Endothelial cell (in vitro differentiated cells): ENCODE data around the gene FAM13B. TPM values are rescaled to one million over a fixed set of nuclear protein-coding genes. Genes with fewer than 3 reads are reported as not detected.
"Not testable (repeated sequence)": the region's sequence is repeated elsewhere in the genome, so short reads cannot be mapped to it uniquely, and the experiment has no call there.

ENCODE experiments used
- DNase-seq: peaks from one replicate; pipeline ENCODE4 v3.0.0; 2021; ENCODE audit warnings: low spot score
- H3K27ac Mint-ChIP-seq: one replicate; pipeline ENCODE4 v1.8.0; 2021; ENCODE audit warnings: mixed read lengths, inconsistent platforms; ENCODE audit not compliant: unreplicated experiment
- H3K27me3 Mint-ChIP-seq: one replicate; pipeline ENCODE4 v1.8.0; 2021; ENCODE audit warnings: mild to moderate bottlenecking, moderate library complexity, mixed read lengths, inconsistent platforms; ENCODE audit not compliant: unreplicated experiment
- H3K36me3 Mint-ChIP-seq: one replicate; pipeline ENCODE4 v1.8.0; 2021; ENCODE audit warnings: mild to moderate bottlenecking, low read depth, mixed read lengths, inconsistent platforms; ENCODE audit not compliant: unreplicated experiment
- H3K4me1 Mint-ChIP-seq: one replicate; pipeline ENCODE4 v1.8.0; 2021; ENCODE audit warnings: mild to moderate bottlenecking, mixed read lengths, inconsistent platforms; ENCODE audit not compliant: unreplicated experiment
- H3K4me3 Mint-ChIP-seq: one replicate; pipeline ENCODE4 v1.8.0; 2021; ENCODE audit warnings: mild to moderate bottlenecking, mixed read lengths, inconsistent platforms; ENCODE audit not compliant: unreplicated experiment
- H3K9me3 Mint-ChIP-seq: one replicate; pipeline ENCODE4 v1.8.0; 2021; ENCODE audit warnings: mixed read lengths, inconsistent platforms; ENCODE audit not compliant: unreplicated experiment
- CTCF ChIP-seq: fragments of 200-600 bp; sonication (generic); IDR thresholded peaks from one replicate; pipeline ENCODE4 v1.5.0; 2021; ENCODE audit warnings: antibody characterized with exemption; ENCODE audit not compliant: unreplicated experiment
- total RNA-seq: library from RNA; stranded (reverse); fragmentation: NEBNext Ultra II Directional; extraction: Animal tissue kit (Norgen Biotek cat#: 25700); gene quantifications from one replicate; pipeline ENCODE4 v1.2.1, GENCODE V29; 2021; ENCODE audit not compliant: unreplicated experiment

FAM13B gene
- total RNA-seq, 1 donor from 2014 or later: 31.2 TPM

- H3K4me3 Mint-ChIP-seq: no peak overlapping the region
- no peaks in the 10 kb centered on the region for H3K4me1 Mint-ChIP-seq
- no peak overlapping the region for H3K27ac Mint-ChIP-seq
- peaks cover 5% of the 10 kb centered on the region for H3K27me3 Mint-ChIP-seq
- H3K9me3 Mint-ChIP-seq: no peaks in the 10 kb centered on the region
- TF ChIP-seq CTCF: no peak
- H3K36me3 Mint-ChIP-seq: peaks cover 36% of the 10 kb centered on the region
- DNase-seq: no peak
These were observed 87.1 kb downstream of the FAM13B start for GRCh38 chr5:137945825-137946224.

GRCh38 chr5:137944280-137944679, 88.6 kb downstream of the FAM13B start:
- H3K4me3 Mint-ChIP-seq, H3K27ac Mint-ChIP-seq, H3K4me1 Mint-ChIP-seq, DNase-seq, H3K27me3 Mint-ChIP-seq, H3K9me3 Mint-ChIP-seq: not testable (repeated sequence)
- H3K36me3 Mint-ChIP-seq: peaks cover 35% of the 10 kb centered on the region

GRCh38 chr5:137939331-137939730, 93.5 kb downstream of the FAM13B start:
- DNase-seq: no peak
- no peak overlapping the region for H3K27ac Mint-ChIP-seq
- no peaks in the 10 kb centered on the region for H3K27me3 Mint-ChIP-seq
- H3K9me3 Mint-ChIP-seq: no peaks in the 10 kb centered on the region
- no peak overlapping the region for H3K4me3 Mint-ChIP-seq
- no peaks in the 10 kb centered on the region for H3K4me1 Mint-ChIP-seq
- peaks cover 21% of the 10 kb centered on the region for H3K36me3 Mint-ChIP-seq
- no peak for TF ChIP-seq CTCF

GRCh38 chr5:137938751-137939143, 94.1 kb downstream of the FAM13B start:
- DNase-seq: no peak
- Mint-ChIP-seq H3K4me3 (no peak overlapping the region), H3K27me3 (no peaks in the 10 kb centered on the region), H3K9me3 (no peaks in the 10 kb centered on the region), H3K36me3 (peaks cover 15% of the 10 kb centered on the region), H3K27ac (no peak overlapping the region), H3K4me1 (no peaks in the 10 kb centered on the region)
- TF ChIP-seq CTCF: no peak

- peaks cover 15% of the 10 kb centered on the region for H3K36me3 Mint-ChIP-seq
- H3K27me3 Mint-ChIP-seq: no peaks in the 10 kb centered on the region
- no peak for TF ChIP-seq CTCF
These were observed 94.7 kb downstream of the FAM13B start for GRCh38 chr5:137937994-137938750.

More at GRCh38 chr5:137937994-137938750, 94.7 kb downstream of the FAM13B start:
- DNase-seq: no peak
- Mint-ChIP-seq H3K4me1 (peaks cover under 1% of the 10 kb centered on the region), H3K4me3 (no peak overlapping the region), H3K27ac (no peak overlapping the region), H3K9me3 (no peaks in the 10 kb centered on the region)
